Nucleus accumbens (tissue), 56 donors: Measurements from ENCODE around the gene PRDM2.
"Not testable (repeated sequence)": the region's sequence is repeated elsewhere in the genome, so short reads cannot be mapped to it uniquely, and the experiment has no call there.

Source experiments
- DNase-seq, 56 donors: peaks; one replicate each; lab custom pipeline; 2025; lab: John Stamatoyannopoulos, UW

The PRDM2 gene

GRCh38 chr1:13699936-13700520, at the start of gene PRDM2:
TSS of gene PRDM2 (plus strand) at chr1:13700188. CDS start at chr1:13715606, 15,418 bp downstream.
- peak in 38 of 56 donors; percentile 8 to 72 (median 40) for DNase-seq

GRCh38 chr1:13651279-13651678, 48.7 kb upstream of the PRDM2 start:
- no peak for DNase-seq

- DNase-seq: no peak
These were observed 47.8 kb upstream of the PRDM2 start for GRCh38 chr1:13652238-13652637.

GRCh38 chr1:13661539-13661938, 38.4 kb upstream of the PRDM2 start:
- DNase-seq: no peak

GRCh38 chr1:13662493-13662892, 37.5 kb upstream of the PRDM2 start:
- DNase-seq: no peak

GRCh38 chr1:13663969-13664368, 36.0 kb upstream of the PRDM2 start:
- DNase-seq: no peak

- no peak for DNase-seq
These were observed 35.5 kb upstream of the PRDM2 start for GRCh38 chr1:13664451-13664850.

GRCh38 chr1:13666317-13666716, 33.7 kb upstream of the PRDM2 start:
- DNase-seq: peak in 1 of 56 donors; percentile 2

- DNase-seq: no peak
These were observed 32.3 kb upstream of the PRDM2 start for GRCh38 chr1:13667691-13668090.

GRCh38 chr1:13674377-13674776, 25.6 kb upstream of the PRDM2 start:
- no peak for DNase-seq

- no peak for DNase-seq
These were observed 24.8 kb upstream of the PRDM2 start for GRCh38 chr1:13675151-13675651.

GRCh38 chr1:13677896-13678295, 22.1 kb upstream of the PRDM2 start:
- DNase-seq: no peak

GRCh38 chr1:13679651-13680050, 20.3 kb upstream of the PRDM2 start:
- no peak for DNase-seq

- not testable (repeated sequence) for DNase-seq
These were observed 19.4 kb upstream of the PRDM2 start for GRCh38 chr1:13680609-13681008.

- DNase-seq: no peak
These were observed 18.1 kb upstream of the PRDM2 start for GRCh38 chr1:13681921-13682320.

GRCh38 chr1:13682444-13682843, 17.5 kb upstream of the PRDM2 start:
- no peak for DNase-seq

- DNase-seq: no peak
These were observed 16.8 kb upstream of the PRDM2 start for GRCh38 chr1:13683206-13683605.

GRCh38 chr1:13687151-13687715, 12.8 kb upstream of the PRDM2 start:
- no peak for DNase-seq

- DNase-seq: not testable (repeated sequence)
These were observed 6.9 kb upstream of the PRDM2 start for GRCh38 chr1:13693094-13693493.

- DNase-seq: no peak
These were observed 4.9 kb upstream of the PRDM2 start for GRCh38 chr1:13694886-13695684.

GRCh38 chr1:13697738-13698137, 2.2 kb upstream of the PRDM2 start:
- DNase-seq: no peak

- DNase-seq: peak in 2 of 56 donors; percentile 9 to 27
These were observed 478 bp upstream of the PRDM2 start for GRCh38 chr1:13699510-13699909.
